Trophoblast cell (in vitro differentiated cells and primary cell): ENCODE measurements around the gene SOS2. TPM values are rescaled to one million over a fixed set of nuclear protein-coding genes. Genes with fewer than 3 reads are reported as not detected.

ENCODE experiments used
- DNase-seq, 2 donors: peaks; one replicate each; pipeline ENCODE4 v3.0.0-alpha.2; 2016
- H2AFZ ChIP-seq: 2 replicates; pipeline ENCODE4 v1.6.1; 2013; ENCODE audit warnings: low read length, moderate library complexity, mild to moderate bottlenecking; ENCODE audit not compliant: insufficient read depth, poor library complexity
- H2AK5ac ChIP-seq: 2 replicates; pipeline ENCODE4 v1.6.1; 2013; ENCODE audit warnings: mild to moderate bottlenecking, low read length
- H2BK120ac ChIP-seq: 2 replicates; pipeline ENCODE4 v1.6.1; 2013; ENCODE audit warnings: low read length, mild to moderate bottlenecking, moderate library complexity; ENCODE audit not compliant: insufficient read depth, poor library complexity
- H2BK12ac ChIP-seq: 2 replicates; pipeline ENCODE4 v1.6.1; 2013; ENCODE audit warnings: mild to moderate bottlenecking, low read length, moderate library complexity
- H2BK5ac ChIP-seq: 2 replicates; pipeline ENCODE4 v1.6.1; 2013; ENCODE audit warnings: low read length, low read depth, moderate library complexity, mild to moderate bottlenecking; ENCODE audit not compliant: poor library complexity
- H3K14ac ChIP-seq: 2 replicates; pipeline ENCODE4 v1.6.1; 2013; ENCODE audit warnings: mild to moderate bottlenecking, low read length
- H3K18ac ChIP-seq: 2 replicates; pipeline ENCODE4 v1.6.1; 2013; ENCODE audit warnings: mild to moderate bottlenecking, low read length
- H3K23ac ChIP-seq: 2 replicates; pipeline ENCODE4 v1.6.1; 2013; ENCODE audit warnings: low read length
- H3K27ac ChIP-seq: 2 replicates; pipeline ENCODE4 v1.5.1; 2013; ENCODE audit warnings: low read depth, mild to moderate bottlenecking, inconsistent platforms, low read length, moderate library complexity
- H3K27me3 ChIP-seq: 2 replicates; pipeline ENCODE4 v1.6.1; 2013; ENCODE audit warnings: inconsistent platforms, mild to moderate bottlenecking, low read length, moderate library complexity; ENCODE audit not compliant: insufficient read depth
- H3K36me3 ChIP-seq, 2 experiments: 1 replicate in 1 of 2; 2 replicates in 1 of 2; pipeline ENCODE4 v1.6.1; 2013; ENCODE audit warnings: low read length in 2 of 2, mild to moderate bottlenecking in 2 of 2, moderate library complexity in 1 of 2; ENCODE audit not compliant: insufficient read depth in 2 of 2, control insufficient read depth in 1 of 2
- H3K4ac ChIP-seq: 2 replicates; pipeline ENCODE4 v1.6.1; 2013; ENCODE audit warnings: low read depth, mild to moderate bottlenecking, low read length, moderate library complexity
- H3K4me1 ChIP-seq, 2 experiments: 1 replicate in 1 of 2; 2 replicates in 1 of 2; pipeline ENCODE4 v1.6.1; 2013; ENCODE audit warnings: low read length in 2 of 2, mild to moderate bottlenecking in 2 of 2, moderate library complexity in 1 of 2; ENCODE audit not compliant: insufficient read depth in 2 of 2, control insufficient read depth in 1 of 2
- H3K4me2 ChIP-seq: 2 replicates; pipeline ENCODE4 v1.6.1; 2013; ENCODE audit warnings: inconsistent platforms, mild to moderate bottlenecking, low read length, moderate library complexity
- H3K4me3 ChIP-seq: 2 replicates; pipeline ENCODE4 v1.5.1; 2013; ENCODE audit warnings: mild to moderate bottlenecking, low read depth, low read length, inconsistent platforms
- H3K79me1 ChIP-seq: one replicate; pipeline ENCODE4 v1.6.1; 2013; ENCODE audit warnings: low read length
- H3K79me2 ChIP-seq: 2 replicates; pipeline ENCODE4 v1.6.1; 2013; ENCODE audit warnings: low read length, mild to moderate bottlenecking; ENCODE audit not compliant: control insufficient read depth, insufficient read depth, poor library complexity
- H3K9ac ChIP-seq: 2 replicates; pipeline ENCODE4 v1.6.1; 2013; ENCODE audit warnings: mild to moderate bottlenecking, low read length
- H3K9me3 ChIP-seq: 2 replicates; pipeline ENCODE4 v1.6.1; 2013; ENCODE audit warnings: low read depth, mild to moderate bottlenecking, control low read depth, inconsistent platforms, low read length; ENCODE audit not compliant: insufficient read depth
- H4K12ac ChIP-seq: 2 replicates; pipeline ENCODE4 v1.6.1; 2013; ENCODE audit warnings: low read depth, mild to moderate bottlenecking, low read length, moderate library complexity
- H4K8ac ChIP-seq: 2 replicates; pipeline ENCODE4 v1.6.1; 2013; ENCODE audit warnings: low read depth, mild to moderate bottlenecking, low read length, moderate library complexity
- H4K91ac ChIP-seq: one replicate; pipeline ENCODE4 v1.6.1; 2013; ENCODE audit warnings: low read depth, mild to moderate bottlenecking, low read length, moderate library complexity
- WGBS: extraction: QIAGEN DNeasy Blood & Tissue Kit; methylation state at CpG from one replicate; pipeline ENCODE4 v1.1.7; 2013; ENCODE audit warnings: missing lambda C conversion rate; ENCODE audit not compliant: insufficient read length, insufficient coverage; ENCODE audit errors: extremely low coverage; 5-methylcytosine and 5-hydroxymethylcytosine counted together
- polyA plus RNA-seq: library from polyadenylated mRNA; stranded (reverse); fragments of 200-250 nt; gene quantifications from 2 replicates; pipeline ENCODE4 v1.2.3, GENCODE V29; 2013

Gene SOS2
- 17.6 and 17.8 TPM in 2 replicates for polyA plus RNA-seq

DNA sequence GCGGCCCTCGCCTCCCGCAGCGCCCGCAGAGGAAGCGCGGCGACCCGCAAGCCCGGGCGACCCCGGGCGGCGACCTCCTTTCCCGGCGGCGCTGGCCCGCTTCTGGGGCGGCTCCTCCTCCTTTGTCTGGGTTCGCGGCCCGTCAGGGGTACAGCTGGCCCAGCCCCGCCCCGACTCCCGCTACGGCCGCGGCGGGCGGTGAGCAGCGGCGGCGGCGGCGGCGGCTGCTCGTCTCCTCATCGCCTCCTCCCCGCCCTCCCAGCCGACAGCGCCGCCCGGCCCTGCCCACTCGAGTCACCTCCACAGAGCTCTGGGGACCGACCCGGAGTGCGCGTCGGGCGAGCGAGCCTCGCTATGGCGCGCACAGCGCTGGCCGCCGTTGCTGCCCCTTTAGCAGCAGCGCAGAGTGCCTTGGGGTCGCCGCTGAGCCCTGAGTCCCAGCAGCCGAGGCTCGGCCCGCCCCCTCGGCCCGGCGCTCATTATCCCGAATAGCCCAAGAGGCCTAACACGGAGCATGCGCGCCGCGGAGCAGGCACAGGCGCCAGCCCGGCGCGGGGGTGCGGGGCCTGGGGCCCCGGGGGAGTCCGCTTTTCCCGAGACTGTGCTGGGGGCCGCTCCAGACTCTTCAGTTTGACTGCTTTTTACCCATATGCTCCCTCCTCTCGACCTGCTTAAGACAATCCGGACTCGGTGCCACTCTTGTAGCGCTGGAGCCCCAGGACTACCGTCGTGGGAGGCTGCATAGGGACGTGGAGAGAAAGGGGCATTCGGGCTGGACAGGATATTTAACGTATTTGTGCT, at the start of gene SOS2:
Gene SOS2, minus strand, starts transcription at position 104 of the 801 bp plus-strand sequence. CDS start 295 bp downstream, outside the sequence.
- H3K4me3 ChIP-seq = peak within 1 kb of the TSS; percentile 88
- H3K23ac ChIP-seq = no peak within 1 kb of the TSS
- H4K91ac ChIP-seq = peak within 1 kb of the TSS; percentile 93
- WGBS = no CpG with 5 or more reads among the region's 90 CpGs
- no peak within 1 kb of the TSS for H2BK12ac ChIP-seq
- H2BK5ac ChIP-seq = peak within 1 kb of the TSS; percentile 96
- H2AK5ac ChIP-seq = no peak within 1 kb of the TSS
- H4K12ac ChIP-seq = peak within 1 kb of the TSS; percentile 92
- peak within 1 kb of the TSS; percentile 95 for H3K18ac ChIP-seq
- peaks cover 0 to 5% of the 10 kb centered on the region in 2 experiments for H3K4me1 ChIP-seq
- H2BK120ac ChIP-seq = peak within 1 kb of the TSS; percentile 91
- peaks cover 11% of the 10 kb centered on the region for H3K79me1 ChIP-seq
- peaks cover 0 to 3% of the 10 kb centered on the region in 2 experiments for H3K36me3 ChIP-seq
- peaks cover 9% of the 10 kb centered on the region for H3K79me2 ChIP-seq
- H3K27ac ChIP-seq = peak within 1 kb of the TSS; percentile 97
- peak within 1 kb of the TSS; percentile 94 for H3K9ac ChIP-seq
- peak within 1 kb of the TSS; percentile 62 for H3K4me2 ChIP-seq
- peak within 1 kb of the TSS; percentile 94 for H3K4ac ChIP-seq
- no peaks in the 10 kb centered on the region for H3K27me3 ChIP-seq
- no peaks in the 10 kb centered on the region for H3K9me3 ChIP-seq
- DNase-seq = peak; percentile 66 to 87
- peak within 1 kb of the TSS; percentile 87 for H2AFZ ChIP-seq
- H4K8ac ChIP-seq = peak within 1 kb of the TSS; percentile 94
- peak within 1 kb of the TSS; percentile 99 for H3K14ac ChIP-seq

DNA sequence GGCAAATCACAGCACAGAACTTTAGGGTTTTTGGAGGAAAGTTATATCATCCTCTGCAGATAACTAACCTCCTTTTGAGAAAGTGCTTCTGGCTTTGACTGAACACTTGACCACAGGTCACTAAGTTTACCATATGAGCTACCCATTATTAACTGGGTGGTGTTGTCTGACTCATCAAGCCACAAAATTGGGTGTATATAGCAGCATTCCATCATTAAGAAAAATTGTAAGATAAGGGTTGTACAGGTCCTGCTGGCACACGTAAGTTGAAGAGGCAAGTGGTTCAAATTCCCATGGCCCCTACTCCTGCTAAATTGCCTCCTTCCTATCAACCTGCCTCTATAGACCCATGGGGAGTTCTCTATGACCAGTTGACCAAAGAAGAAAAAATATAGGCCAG, 41.1 kb upstream of the SOS2 start:
- Histone ChIP-seq H3K4me2 (no peak overlapping the region), H3K9ac (no peak overlapping the region), H4K91ac (no peak overlapping the region), H2BK12ac (no peak overlapping the region), H4K12ac (no peak overlapping the region), H3K4me1 (no peaks in the 10 kb centered on the region), H2BK120ac (no peak overlapping the region), H3K14ac (no peak overlapping the region), H2AFZ (no peak overlapping the region), H2BK5ac (no peak overlapping the region), H2AK5ac (no peak overlapping the region), H3K27ac (no peak overlapping the region), H3K23ac (no peak overlapping the region), H3K36me3 (no peaks in the 10 kb centered on the region), H3K4me3 (no peak overlapping the region), H3K4ac (no peak overlapping the region), H3K18ac (no peak overlapping the region), H3K79me2 (no peaks in the 10 kb centered on the region), H4K8ac (no peak overlapping the region), H3K9me3 (no peaks in the 10 kb centered on the region), H3K79me1 (no peaks in the 10 kb centered on the region), H3K27me3 (no peaks in the 10 kb centered on the region)
- DNase-seq = peak; percentile 63 to 80
- WGBS = no CpG with 5 or more reads among the region's 1 CpG

DNA sequence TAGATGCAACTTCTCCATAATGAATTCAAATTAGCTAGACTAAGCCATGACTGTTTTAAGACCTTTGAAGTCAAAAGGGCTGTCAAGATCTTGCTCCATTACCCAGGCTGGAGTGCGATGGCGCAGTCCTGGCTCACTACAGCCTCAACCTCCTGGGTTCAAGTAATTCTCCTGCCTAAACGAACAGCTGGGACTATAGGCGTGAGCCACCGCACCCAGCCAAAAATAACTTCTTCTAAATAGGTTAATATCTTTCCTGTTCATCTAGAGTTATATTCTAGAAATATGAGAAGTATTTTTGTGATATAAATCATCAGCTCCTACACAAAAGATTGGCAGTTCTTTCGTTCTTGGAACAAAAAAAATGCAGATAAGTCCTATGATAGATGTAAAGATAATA, 39.6 kb upstream of the SOS2 start:
- Histone ChIP-seq H4K91ac (no peak overlapping the region), H3K36me3 (no peaks in the 10 kb centered on the region), H3K14ac (no peak overlapping the region), H3K4me3 (no peak overlapping the region), H2BK5ac (no peak overlapping the region), H2AFZ (no peak overlapping the region), H3K18ac (no peak overlapping the region), H3K4me1 (no peaks in the 10 kb centered on the region), H3K9me3 (no peaks in the 10 kb centered on the region), H2BK120ac (no peak overlapping the region), H3K4ac (no peak overlapping the region), H3K79me2 (no peaks in the 10 kb centered on the region), H2AK5ac (no peak overlapping the region), H3K27me3 (no peaks in the 10 kb centered on the region), H3K4me2 (no peak overlapping the region), H4K8ac (no peak overlapping the region), H3K79me1 (no peaks in the 10 kb centered on the region), H3K27ac (no peak overlapping the region), H3K9ac (no peak overlapping the region), H3K23ac (no peak overlapping the region), H2BK12ac (no peak overlapping the region), H4K12ac (no peak overlapping the region)
- DNase-seq = peak; percentile 64 to 87
- no CpG with 5 or more reads among the region's 6 CpGs for WGBS

DNA sequence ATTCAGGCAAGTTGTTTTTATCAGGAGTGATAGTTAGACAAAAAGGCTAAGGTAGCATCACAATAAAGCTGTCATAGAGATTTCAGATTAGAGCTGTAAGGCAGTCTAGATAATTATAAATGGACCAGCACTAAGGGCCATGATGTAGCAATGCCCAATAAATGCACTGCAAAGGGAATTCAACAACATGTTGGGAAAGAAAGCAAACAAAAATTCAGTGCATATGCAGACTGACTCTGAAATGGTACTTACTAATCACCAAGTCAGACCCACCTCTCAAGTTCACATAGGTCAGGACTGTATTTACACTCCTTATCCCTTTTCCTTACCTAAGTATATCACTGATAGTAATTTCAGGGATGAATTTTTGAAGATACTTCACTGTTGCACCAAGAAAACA, 33.7 kb upstream of the SOS2 start:
- no peak overlapping the region for H3K14ac ChIP-seq
- H2AK5ac ChIP-seq = no peak overlapping the region
- H4K8ac ChIP-seq = no peak overlapping the region
- H3K4me1 ChIP-seq = no peaks in the 10 kb centered on the region
- H3K27ac ChIP-seq = no peak overlapping the region
- DNase-seq = no peak
- H3K9me3 ChIP-seq = no peaks in the 10 kb centered on the region
- no peak overlapping the region for H2BK120ac ChIP-seq
- no peak overlapping the region for H3K4ac ChIP-seq
- H3K36me3 ChIP-seq = peaks cover 0 to 3% of the 10 kb centered on the region in 2 experiments
- no peak overlapping the region for H2BK12ac ChIP-seq
- H2AFZ ChIP-seq = no peak overlapping the region
- no peaks in the 10 kb centered on the region for H3K79me2 ChIP-seq
- H4K91ac ChIP-seq = no peak overlapping the region
- H3K18ac ChIP-seq = no peak overlapping the region
- no peaks in the 10 kb centered on the region for H3K27me3 ChIP-seq
- no peak overlapping the region for H2BK5ac ChIP-seq
- no peak overlapping the region for H3K4me2 ChIP-seq
- H3K23ac ChIP-seq = no peak overlapping the region
- H3K9ac ChIP-seq = no peak overlapping the region
- H4K12ac ChIP-seq = no peak overlapping the region
- no peak overlapping the region for H3K4me3 ChIP-seq
- H3K79me1 ChIP-seq = no peaks in the 10 kb centered on the region
